Activated CD4-positive, alpha-beta T cell treated with anti-CD3 and anti-CD28 coated beads for 36 hours (primary cell): Measurements from ENCODE around the gene DGKZ. TPM values are rescaled to one million over a fixed set of nuclear protein-coding genes. Genes with fewer than 3 reads are reported as not detected.
"Not testable (repeated sequence)": the region's sequence is repeated elsewhere in the genome, so short reads cannot be mapped to it uniquely, and the experiment has no call there.

Experiments
- ATAC-seq: fragments of 200-7000 bp; cut with Tn5 transposase; one replicate; pipeline ENCODE4 v1.10.0; 2021; ENCODE audit warnings: mild to moderate bottlenecking, moderate library complexity
- CTCF ChIA-PET: fragments of 350-600 bp; sonication (Branson Sonifier 250); formaldehyde crosslinking; loops from one replicate; lab custom pipeline; 2021; ENCODE audit warnings: antibody characterized with exemption; lab: Charles Lee
- POLR2A ChIA-PET: fragments of 350-600 bp; sonication (Branson Sonifier 250); formaldehyde crosslinking; loops from one replicate; lab custom pipeline; 2021; ENCODE audit warnings: antibody characterized with exemption, inconsistent platforms; lab: Charles Lee
- DNase-seq: peaks from one replicate; pipeline ENCODE4 v3.0.0-alpha.2; 2020
- H3K27ac Mint-ChIP-seq: one replicate; pipeline ENCODE4 v1.8.0; 2021; ENCODE audit warnings: mixed read lengths
- H3K27me3 Mint-ChIP-seq: one replicate; pipeline ENCODE4 v1.8.0; 2021; ENCODE audit warnings: mixed read lengths
- H3K36me3 Mint-ChIP-seq: one replicate; pipeline ENCODE4 v1.8.0; 2021; ENCODE audit warnings: low read depth, mixed read lengths
- H3K4me1 Mint-ChIP-seq: one replicate; pipeline ENCODE4 v1.8.0; 2021; ENCODE audit warnings: mixed read lengths
- H3K4me3 Mint-ChIP-seq: one replicate; pipeline ENCODE4 v1.8.0; 2021; ENCODE audit warnings: mild to moderate bottlenecking, moderate library complexity, mixed read lengths
- H3K9me3 Mint-ChIP-seq: one replicate; pipeline ENCODE4 v1.8.0; 2021; ENCODE audit warnings: low read depth, mixed read lengths
- intact Hi-C, 2 experiments: fragments of 100-400 bp; cut with DNase I in 1 of 2; cut with micrococcal nuclease in 1 of 2; formaldehyde crosslinking; loops; one replicate each; pipeline versions ENCODE4 v1.14.2 to v1.15.1; 2022 to 2024; cut with DNase I, micrococcal nuclease
- total RNA-seq, 2 experiments: library from RNA; stranded (reverse); gene quantifications; one replicate each; pipeline ENCODE4 v1.2.3, GENCODE V29; 2021

Gene DGKZ
- total RNA-seq, 2 experiments from 2014 or later, result 87.6 to 101 TPM

DNA sequence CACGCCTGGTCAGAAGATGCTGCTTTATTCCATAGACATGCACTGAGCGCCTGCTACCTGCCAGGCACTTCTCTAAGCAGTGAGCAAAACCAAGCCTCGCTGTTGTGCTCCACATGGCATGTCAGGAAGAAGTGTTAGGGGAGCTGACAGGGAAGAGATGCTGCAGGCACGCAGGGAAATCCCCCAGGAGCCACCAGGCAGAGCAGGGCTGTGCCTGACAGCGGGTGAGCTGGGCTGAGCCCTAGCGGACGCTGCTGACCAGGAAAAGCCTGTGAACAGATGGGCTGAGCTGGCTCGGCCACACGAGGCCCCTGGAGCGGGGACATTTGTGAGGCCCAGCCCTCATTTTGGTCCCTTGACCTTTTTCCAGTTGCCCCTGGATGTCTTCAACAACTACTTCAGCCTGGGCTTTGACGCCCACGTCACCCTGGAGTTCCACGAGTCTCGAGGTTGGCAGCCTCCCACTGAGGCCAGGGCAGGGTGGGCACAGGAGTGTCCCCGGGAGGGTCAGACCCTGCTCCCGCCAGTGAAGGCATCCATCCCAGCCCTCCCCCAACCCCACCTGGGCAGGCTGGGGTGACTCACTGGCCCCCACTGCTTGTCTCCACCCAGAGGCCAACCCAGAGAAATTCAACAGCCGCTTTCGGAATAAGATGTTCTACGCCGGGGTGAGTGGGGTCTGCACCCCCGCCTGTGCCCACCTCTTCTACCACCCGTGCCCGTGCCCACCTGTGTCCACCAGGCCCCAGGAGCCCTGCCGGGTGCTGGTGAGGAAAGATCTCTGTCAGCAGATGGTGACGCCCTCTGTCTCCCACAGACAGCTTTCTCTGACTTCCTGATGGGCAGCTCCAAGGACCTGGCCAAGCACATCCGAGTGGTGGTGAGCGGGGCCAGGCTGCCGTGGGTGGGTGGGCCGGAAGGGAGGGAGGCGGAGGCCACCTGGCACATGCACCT, 26.8 kb downstream of the DGKZ start:
- ChIA-PET POLR2A (no interaction called here), CTCF (interaction anchor here (0.7 kb wide), 1 partner anchor 10 kb away, joined by 3 read pairs; no protein-coding TSS in a partner anchor)
- H3K36me3 Mint-ChIP-seq, result peaks cover 34% of the 10 kb centered on the region
- DNase-seq (no peak), ATAC-seq (no peak)
- no peaks in the 10 kb centered on the region for H3K27me3 Mint-ChIP-seq
- H3K4me3 Mint-ChIP-seq, result no peak overlapping the region
- H3K9me3 Mint-ChIP-seq, result no peaks in the 10 kb centered on the region
- no peak overlapping the region for H3K27ac Mint-ChIP-seq
- intact Hi-C loops, result no loop called here
- H3K4me1 Mint-ChIP-seq, result no peaks in the 10 kb centered on the region

DNA sequence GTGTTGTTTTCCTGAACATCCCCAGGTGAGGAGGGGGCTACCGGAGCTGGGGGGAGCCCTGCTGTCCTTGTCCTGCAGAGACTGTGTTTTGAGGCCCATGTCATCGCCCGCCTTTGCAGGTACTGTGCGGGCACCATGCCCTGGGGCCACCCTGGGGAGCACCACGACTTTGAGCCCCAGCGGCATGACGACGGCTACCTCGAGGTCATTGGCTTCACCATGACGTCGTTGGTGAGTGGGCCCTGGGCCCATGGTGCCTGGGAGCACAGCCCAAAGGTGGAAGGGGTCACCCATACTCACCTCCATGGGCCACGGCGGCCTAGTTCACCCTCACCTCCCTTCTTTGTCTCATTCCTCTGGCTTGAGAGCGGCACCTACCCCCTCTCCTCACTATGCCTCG, 27.6 kb downstream of the DGKZ start:
- Mint-ChIP-seq H3K9me3 (no peaks in the 10 kb centered on the region), H3K4me3 (no peak overlapping the region), H3K27ac (no peak overlapping the region), H3K36me3 (peaks cover 27% of the 10 kb centered on the region), H3K27me3 (no peaks in the 10 kb centered on the region), H3K4me1 (no peaks in the 10 kb centered on the region)
- DNase-seq, result no peak
- POLR2A ChIA-PET, result no interaction called here
- CTCF ChIA-PET, result no interaction called here
- intact Hi-C loops, result no loop called here
- ATAC-seq, result no peak

GRCh38 chr11:46375392-46376101, 28.3 kb downstream of the DGKZ start:
- intact Hi-C loops, result no loop called here
- ChIA-PET POLR2A (no interaction called here), CTCF (interaction anchor here (0.6 to 1.1 kb wide), 2 partner anchors 27 to 33 kb away, joined by 3 read pairs; no protein-coding TSS in a partner anchor)
- ATAC-seq (no peak), DNase-seq (no peak)
- no peaks in the 10 kb centered on the region for H3K9me3 Mint-ChIP-seq
- H3K27me3 Mint-ChIP-seq, result no peaks in the 10 kb centered on the region
- peaks cover 3% of the 10 kb centered on the region for H3K4me1 Mint-ChIP-seq
- H3K36me3 Mint-ChIP-seq, result peaks cover 21% of the 10 kb centered on the region
- no peak overlapping the region for H3K27ac Mint-ChIP-seq
- no peak overlapping the region for H3K4me3 Mint-ChIP-seq

DNA sequence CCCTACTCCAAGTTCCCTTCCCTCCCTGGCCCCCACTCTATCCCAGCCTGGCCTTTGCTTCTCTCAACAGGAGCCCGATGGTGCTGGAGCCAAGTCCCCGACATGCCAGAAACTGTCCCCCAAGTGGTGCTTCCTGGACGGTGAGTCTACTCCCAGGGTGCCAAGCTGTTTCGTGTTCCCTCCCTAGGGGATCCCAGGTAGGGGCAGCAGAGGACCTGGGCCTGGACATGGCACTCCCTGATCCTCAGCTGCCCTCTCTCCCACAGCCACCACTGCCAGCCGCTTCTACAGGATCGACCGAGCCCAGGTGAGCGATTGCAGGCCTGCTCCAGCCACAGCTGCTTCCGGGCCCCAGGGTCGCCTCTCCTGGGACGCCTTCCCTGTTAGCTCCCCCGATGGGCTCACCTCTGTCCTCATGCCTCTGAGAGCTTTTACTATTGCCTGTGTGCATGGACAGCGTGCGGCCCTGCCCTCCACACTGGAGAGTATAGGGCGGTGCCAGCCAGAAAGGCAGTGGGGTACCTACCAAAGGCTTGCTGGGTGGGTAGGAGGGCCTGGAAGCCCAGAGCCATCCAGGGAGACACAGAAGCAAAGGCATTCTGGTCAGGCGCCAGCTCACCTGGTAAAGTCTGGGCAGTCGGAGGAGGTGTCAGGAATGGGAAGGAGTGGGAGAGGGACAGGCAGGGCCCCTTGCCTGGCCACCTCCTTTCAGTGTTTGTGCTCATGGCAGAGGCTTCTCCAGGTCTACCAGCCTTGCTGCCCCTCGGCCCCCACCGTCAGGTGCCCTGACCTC, 29.2 kb downstream of the DGKZ start:
- no peak for ATAC-seq
- ChIA-PET CTCF (interaction anchor here (1.1 kb wide), 1 partner anchor 28 kb away, joined by 3 read pairs; no protein-coding TSS in a partner anchor), POLR2A (no interaction called here)
- Mint-ChIP-seq H3K4me1 (peaks cover 3% of the 10 kb centered on the region), H3K27me3 (no peaks in the 10 kb centered on the region), H3K36me3 (peaks cover 21% of the 10 kb centered on the region), H3K9me3 (no peaks in the 10 kb centered on the region), H3K27ac (no peak overlapping the region), H3K4me3 (no peak overlapping the region)
- DNase-seq, result no peak
- intact Hi-C loops, result no loop called here

DNA sequence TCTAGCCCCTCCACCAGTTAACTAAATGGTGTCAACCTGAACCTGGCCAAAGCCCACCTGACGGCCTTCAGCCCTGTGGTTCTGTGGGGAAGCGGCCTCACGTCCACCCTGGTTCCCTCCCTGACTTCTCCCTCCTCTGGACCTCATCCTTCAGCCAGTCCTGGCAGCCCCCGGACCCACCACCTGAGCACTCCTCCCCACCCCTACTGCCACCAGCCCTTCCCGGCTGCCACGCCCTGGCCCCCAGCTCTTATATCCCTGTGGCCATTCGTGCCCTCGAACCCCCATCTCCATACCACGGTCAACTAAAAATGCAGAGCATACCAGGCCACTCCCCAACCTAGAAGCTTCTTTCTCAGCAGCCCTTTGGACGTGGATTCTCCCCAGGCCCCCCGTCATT, 30.0 kb downstream of the DGKZ start:
- DNase-seq (no peak), ATAC-seq (no peak)
- H3K27me3 Mint-ChIP-seq, result peaks cover 2% of the 10 kb centered on the region
- peaks cover 8% of the 10 kb centered on the region for H3K4me1 Mint-ChIP-seq
- ChIA-PET CTCF (interaction anchor here (0.6 to 1.9 kb wide), 4 partner anchors 9 to 32 kb away, joined by 3 to 11 read pairs (median 5); no protein-coding TSS in a partner anchor), POLR2A (no interaction called here)
- H3K36me3 Mint-ChIP-seq, result peaks cover 21% of the 10 kb centered on the region
- intact Hi-C loops, result no loop called here
- H3K9me3 Mint-ChIP-seq, result no peaks in the 10 kb centered on the region
- H3K4me3 Mint-ChIP-seq, result no peak overlapping the region
- H3K27ac Mint-ChIP-seq, result no peak overlapping the region

GRCh38 chr11:46377831-46378230, 30.6 kb downstream of the DGKZ start:
- intact Hi-C loops, result no loop called here
- ChIA-PET POLR2A (no interaction called here), CTCF (interaction anchor here (0.8 to 1.9 kb wide), 5 partner anchors 10 to 29 kb away, joined by 3 to 11 read pairs (median 7); no protein-coding TSS in a partner anchor)
- Mint-ChIP-seq H3K9me3 (no peaks in the 10 kb centered on the region), H3K4me1 (peaks cover 8% of the 10 kb centered on the region), H3K27me3 (peaks cover 2% of the 10 kb centered on the region), H3K36me3 (peaks cover 21% of the 10 kb centered on the region), H3K4me3 (no peak overlapping the region), H3K27ac (no peak overlapping the region)
- DNase-seq, result no peak
- no peak for ATAC-seq

GRCh38 chr11:46378296-46378695, 31.0 kb downstream of the DGKZ start:
- no peak overlapping the region for H3K4me3 Mint-ChIP-seq
- H3K27me3 Mint-ChIP-seq, result peaks cover 2% of the 10 kb centered on the region
- H3K4me1 Mint-ChIP-seq, result peaks cover 8% of the 10 kb centered on the region
- ChIA-PET POLR2A (no interaction called here), CTCF (interaction anchor here (0.7 to 3.3 kb wide), 7 partner anchors 9 to 30 kb away, joined by 3 to 11 read pairs (median 7); no protein-coding TSS in a partner anchor)
- ATAC-seq (no peak), DNase-seq (no peak)
- intact Hi-C loops, result no loop called here
- H3K9me3 Mint-ChIP-seq, result no peaks in the 10 kb centered on the region
- H3K36me3 Mint-ChIP-seq, result peaks cover 21% of the 10 kb centered on the region
- no peak overlapping the region for H3K27ac Mint-ChIP-seq

GRCh38 chr11:46378811-46379481, 31.7 kb downstream of the DGKZ start:
- POLR2A ChIA-PET, result no interaction called here
- DNase-seq, result no peak
- Mint-ChIP-seq H3K4me3 (no peak overlapping the region), H3K36me3 (peaks cover 19% of the 10 kb centered on the region), H3K27ac (no peak overlapping the region), H3K9me3 (no peaks in the 10 kb centered on the region), H3K4me1 (peaks cover 8% of the 10 kb centered on the region), H3K27me3 (peaks cover 4% of the 10 kb centered on the region)
- CTCF ChIA-PET, result interaction anchor here (0.7 to 3.3 kb wide), 4 partner anchors 10 to 27 kb away, joined by 4 to 9 read pairs (median 8); no protein-coding TSS in a partner anchor
- intact Hi-C loops, result no loop called here
- ATAC-seq, result no peak

DNA sequence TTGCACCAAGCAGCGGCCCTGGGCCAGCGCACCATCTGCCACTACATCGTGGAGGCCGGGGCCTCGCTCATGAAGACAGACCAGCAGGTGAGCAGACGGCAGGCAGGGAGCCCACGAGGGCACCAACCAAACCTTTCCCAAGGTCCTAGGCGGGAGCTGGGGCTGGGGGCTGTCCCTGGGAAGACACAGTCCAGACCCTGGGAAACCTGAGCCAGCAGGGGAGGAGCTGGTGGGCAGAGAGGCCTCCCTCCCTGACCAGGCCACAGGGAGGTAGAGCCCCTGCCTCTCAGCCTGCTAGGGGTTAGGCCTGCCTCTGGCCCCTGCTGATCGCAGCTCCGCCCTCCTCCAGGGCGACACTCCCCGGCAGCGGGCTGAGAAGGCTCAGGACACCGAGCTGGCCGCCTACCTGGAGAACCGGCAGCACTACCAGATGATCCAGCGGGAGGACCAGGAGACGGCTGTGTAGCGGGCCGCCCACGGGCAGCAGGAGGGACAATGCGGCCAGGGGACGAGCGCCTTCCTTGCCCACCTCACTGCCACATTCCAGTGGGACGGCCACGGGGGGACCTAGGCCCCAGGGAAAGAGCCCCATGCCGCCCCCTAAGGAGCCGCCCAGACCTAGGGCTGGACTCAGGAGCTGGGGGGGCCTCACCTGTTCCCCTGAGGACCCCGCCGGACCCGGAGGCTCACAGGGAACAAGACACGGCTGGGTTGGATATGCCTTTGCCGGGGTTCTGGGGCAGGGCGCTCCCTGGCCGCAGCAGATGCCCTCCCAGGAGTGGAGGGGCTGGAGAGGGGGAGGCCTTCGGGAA, 32.4 kb downstream of the DGKZ start:
- DNase-seq, H3K4me3 Mint-ChIP-seq, POLR2A ChIA-PET, H3K9me3 Mint-ChIP-seq, ATAC-seq, H3K4me1 Mint-ChIP-seq, H3K27ac Mint-ChIP-seq, H3K27me3 Mint-ChIP-seq: not testable (repeated sequence)
- intact Hi-C loops, result loop anchor here (1.0 to 5.0 kb wide), 5 partner anchors 27 to 259 kb away; partner anchors contain the start of genes DGKZ (in 2 of the 2) and PHF21A (in 1 of the 2)
- CTCF ChIA-PET, result interaction anchor here (0.5 to 3.3 kb wide), 5 partner anchors 9 to 142 kb away, joined by 3 to 9 read pairs (median 3); no protein-coding TSS in a partner anchor
- H3K36me3 Mint-ChIP-seq, result peaks cover 19% of the 10 kb centered on the region
